HFF-Myc (cell line): ENCODE results near the gene CLEC2A.
"Not testable (repeated sequence)": the region's sequence is repeated elsewhere in the genome, so short reads cannot be mapped to it uniquely, and the experiment has no call there.

ENCODE experiments used
- DNase-seq: peaks from one replicate; pipeline ENCODE4 v3.0.0-alpha.2; 2011; ENCODE audit warnings: low read depth; ENCODE audit errors: extremely low read depth
- H3K4me3 ChIP-seq: replicated peaks from 2 replicates; pipeline ENCODE4 v1.5.1; 2011; ENCODE audit warnings: low read depth, mild to moderate bottlenecking, control low read depth, low read length
- TF ChIP-seq, protein P1 (sequence below): IDR thresholded peaks from 2 replicates; pipeline ENCODE4 v1.5.1; 2012; ENCODE audit warnings: mild to moderate bottlenecking, low read depth, low read length, control low read depth; ENCODE audit errors: missing control alignments

The CLEC2A gene

GRCh38 chr12:9888665-9889273 lies 43.4 kb downstream of the CLEC2A start:
- no peak overlapping the region for H3K4me3 ChIP-seq
- no peak for DNase-seq
- TF ChIP-seq, protein P1, sequence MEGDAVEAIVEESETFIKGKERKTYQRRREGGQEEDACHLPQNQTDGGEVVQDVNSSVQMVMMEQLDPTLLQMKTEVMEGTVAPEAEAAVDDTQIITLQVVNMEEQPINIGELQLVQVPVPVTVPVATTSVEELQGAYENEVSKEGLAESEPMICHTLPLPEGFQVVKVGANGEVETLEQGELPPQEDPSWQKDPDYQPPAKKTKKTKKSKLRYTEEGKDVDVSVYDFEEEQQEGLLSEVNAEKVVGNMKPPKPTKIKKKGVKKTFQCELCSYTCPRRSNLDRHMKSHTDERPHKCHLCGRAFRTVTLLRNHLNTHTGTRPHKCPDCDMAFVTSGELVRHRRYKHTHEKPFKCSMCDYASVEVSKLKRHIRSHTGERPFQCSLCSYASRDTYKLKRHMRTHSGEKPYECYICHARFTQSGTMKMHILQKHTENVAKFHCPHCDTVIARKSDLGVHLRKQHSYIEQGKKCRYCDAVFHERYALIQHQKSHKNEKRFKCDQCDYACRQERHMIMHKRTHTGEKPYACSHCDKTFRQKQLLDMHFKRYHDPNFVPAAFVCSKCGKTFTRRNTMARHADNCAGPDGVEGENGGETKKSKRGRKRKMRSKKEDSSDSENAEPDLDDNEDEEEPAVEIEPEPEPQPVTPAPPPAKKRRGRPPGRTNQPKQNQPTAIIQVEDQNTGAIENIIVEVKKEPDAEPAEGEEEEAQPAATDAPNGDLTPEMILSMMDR = no peak

- H3K4me3 ChIP-seq = no peak overlapping the region
- TF ChIP-seq, protein P1 = no peak
- no peak for DNase-seq
Measured at GRCh38 chr12:9883175-9883574, 49.0 kb downstream of the CLEC2A start.

DNA sequence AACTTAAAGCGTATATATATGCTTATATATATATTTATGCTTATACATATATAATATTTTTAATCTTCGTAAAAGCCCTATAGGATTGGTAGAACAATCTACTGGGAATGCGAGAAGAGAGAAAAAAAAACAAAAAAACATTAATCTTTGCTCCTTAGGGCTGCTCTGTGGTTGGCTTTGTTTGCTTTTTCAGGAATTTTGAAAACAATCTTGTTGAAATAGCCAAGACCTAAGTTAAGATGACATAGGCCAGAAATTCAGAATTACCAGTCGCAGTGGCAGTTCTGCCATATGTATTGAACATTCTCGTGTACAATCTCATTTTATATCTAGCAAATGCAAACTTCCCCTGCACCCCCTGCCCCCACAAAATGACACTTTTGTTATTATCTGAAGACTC lies 50.2 kb downstream of the CLEC2A start:
- no peak overlapping the region for H3K4me3 ChIP-seq
- TF ChIP-seq, protein P1 = no peak
- DNase-seq = no peak

DNA sequence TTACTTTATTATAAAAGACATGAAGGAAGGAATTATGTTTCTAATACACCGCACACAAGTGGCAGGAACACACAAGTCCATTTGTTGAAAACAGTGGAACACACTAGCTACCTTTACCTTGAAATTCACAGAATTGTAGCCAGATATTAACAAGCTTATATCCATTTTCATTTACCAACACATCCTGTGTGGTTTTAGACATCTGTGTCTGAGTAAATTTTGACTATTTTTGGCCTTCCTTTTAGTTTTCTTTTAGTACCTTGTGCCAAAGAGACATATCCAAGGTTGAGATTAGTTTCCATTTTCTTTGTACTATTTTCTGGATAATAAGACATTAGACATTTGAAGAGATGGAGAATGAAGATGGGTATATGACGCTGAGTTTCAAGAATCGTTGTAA lies 50.9 kb downstream of the CLEC2A start, which contains the start of gene KLRF2:
TSS of gene KLRF2 (plus strand) at position 244 of the 400 bp plus-strand sequence. CDS start at position 351, 107 bp downstream.
- no peak within 1 kb of the TSS for H3K4me3 ChIP-seq
- TF ChIP-seq, protein P1 = no peak
- DNase-seq = no peak

DNA sequence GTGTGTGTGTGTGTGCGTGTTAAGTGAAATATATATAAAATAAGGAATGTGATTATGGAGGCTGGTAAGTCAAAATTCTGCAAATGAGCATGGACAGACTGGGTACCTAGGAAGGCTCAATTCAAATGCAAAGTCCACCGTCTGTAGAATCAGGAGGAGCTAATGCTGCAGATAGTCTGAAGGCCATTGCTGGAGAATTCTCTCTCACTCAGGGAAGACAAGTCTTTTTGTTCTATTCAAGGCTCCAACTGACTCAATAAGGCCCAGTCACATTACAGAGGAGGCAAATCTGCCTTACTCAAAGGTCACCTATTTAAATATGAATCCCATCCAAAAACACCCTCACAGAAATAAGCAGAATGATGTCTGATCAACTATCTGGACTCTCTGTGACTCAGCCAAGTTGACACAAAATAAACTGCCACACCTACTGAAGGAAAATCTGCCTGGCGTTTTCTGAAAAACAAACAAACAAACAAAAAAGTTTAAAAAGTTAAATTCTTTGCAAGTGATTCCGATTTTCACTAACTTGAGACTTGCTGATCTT lies 51.6 kb downstream of the CLEC2A start:
- H3K4me3 ChIP-seq = no peak overlapping the region
- no peak for DNase-seq
- TF ChIP-seq, protein P1 = no peak

DNA sequence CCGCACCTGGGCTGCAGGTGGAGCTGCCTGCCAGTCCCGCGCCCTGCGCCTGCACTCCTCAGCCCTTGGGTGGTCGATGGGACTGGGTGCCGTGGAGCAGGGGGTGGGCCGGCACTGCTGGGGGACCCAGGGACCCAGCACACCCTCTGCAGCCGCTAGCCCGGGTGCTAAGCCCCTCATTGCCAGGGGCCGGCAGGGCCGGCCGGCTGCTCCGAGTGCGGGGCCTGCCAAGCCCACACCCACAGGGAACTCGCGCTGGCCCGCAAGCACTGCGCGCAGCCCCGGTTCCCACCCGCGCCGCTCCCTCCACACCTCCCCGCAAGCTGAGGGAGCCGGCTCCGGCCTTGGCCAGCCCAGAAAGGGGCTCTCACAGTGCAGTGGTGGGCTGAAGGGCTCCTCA lies 56.0 kb downstream of the CLEC2A start:
- H3K4me3 ChIP-seq, DNase-seq: not testable (repeated sequence)

- no peak for DNase-seq
- TF ChIP-seq, protein P1 = no peak
- H3K4me3 ChIP-seq = no peak overlapping the region
Measured at GRCh38 chr12:9872742-9873141, 59.4 kb downstream of the CLEC2A start.
